Stimulated activated memory B cell treated with anti-CD40 and anti-IgM and Interleukin-4, amounts not matched to agents 10 μg/mL and 1 μg/mL and 100 μg/mL, for 72 hours (primary cell): Measurements from ENCODE around the gene GLUL.

Source experiments
- ATAC-seq: fragments of 150-1000 bp; cut with Tn5 transposase; 2 replicates; pipeline ENCODE4 v1.10.0; 2021
- H3K27ac Mint-ChIP-seq: one replicate; pipeline ENCODE4 v1.8.0; 2022; ENCODE audit warnings: mild to moderate bottlenecking, mixed read lengths
- H3K27me3 Mint-ChIP-seq: one replicate; pipeline ENCODE4 v1.8.0; 2022; ENCODE audit warnings: mixed read lengths
- H3K36me3 Mint-ChIP-seq: one replicate; pipeline ENCODE4 v1.8.0; 2022; ENCODE audit warnings: mixed read lengths
- H3K4me1 Mint-ChIP-seq: one replicate; pipeline ENCODE4 v1.8.0; 2022; ENCODE audit warnings: mixed read lengths
- H3K4me3 Mint-ChIP-seq: one replicate; pipeline ENCODE4 v1.8.0; 2022; ENCODE audit warnings: mild to moderate bottlenecking, moderate library complexity, mixed read lengths
- H3K9me3 Mint-ChIP-seq: one replicate; pipeline ENCODE4 v1.8.0; 2022; ENCODE audit warnings: mixed read lengths

Gene GLUL

GRCh38 chr1:182406012-182406411 lies 14.4 kb upstream of the GLUL start:
- Mint-ChIP-seq H3K27ac (no peak overlapping the region), H3K36me3 (peaks cover 5% of the 10 kb centered on the region), H3K27me3 (peaks cover 34% of the 10 kb centered on the region), H3K9me3 (peaks cover 5% of the 10 kb centered on the region), H3K4me1 (no peaks in the 10 kb centered on the region), H3K4me3 (no peak overlapping the region)
- no peak for ATAC-seq

GRCh38 chr1:182405578-182405977 lies 14.0 kb upstream of the GLUL start:
- Mint-ChIP-seq H3K4me1 (no peaks in the 10 kb centered on the region), H3K4me3 (no peak overlapping the region), H3K27me3 (peaks cover 34% of the 10 kb centered on the region), H3K9me3 (peaks cover 5% of the 10 kb centered on the region), H3K27ac (no peak overlapping the region), H3K36me3 (peaks cover 5% of the 10 kb centered on the region)
- ATAC-seq, result no peak

- Mint-ChIP-seq H3K36me3 (peaks cover 5% of the 10 kb centered on the region), H3K27ac (no peak overlapping the region), H3K27me3 (peaks cover 34% of the 10 kb centered on the region), H3K4me1 (no peaks in the 10 kb centered on the region), H3K4me3 (no peak overlapping the region), H3K9me3 (peaks cover 5% of the 10 kb centered on the region)
- ATAC-seq, result no peak
Measured at GRCh38 chr1:182404781-182405180, 13.2 kb upstream of the GLUL start.

DNA sequence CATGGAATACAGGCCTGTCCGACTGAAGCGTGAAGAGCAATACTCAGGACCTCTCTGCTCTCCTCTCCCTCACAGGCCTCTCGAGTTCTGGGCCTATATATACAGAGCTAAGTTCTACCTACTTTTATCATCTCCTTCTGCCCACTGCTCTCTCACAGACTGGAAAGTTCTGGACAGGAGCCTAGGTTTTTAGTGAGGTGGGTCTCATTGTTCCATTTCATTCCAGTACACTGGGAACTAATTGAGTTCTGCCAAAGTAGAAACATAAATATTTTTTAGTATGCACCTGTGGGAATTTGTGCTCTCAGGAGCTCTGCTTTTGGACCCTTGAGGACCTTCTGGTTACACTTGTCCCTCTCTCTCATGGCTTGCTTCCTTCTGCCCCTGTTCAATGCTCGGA lies 9.0 kb upstream of the GLUL start, which contains the start of gene TEDDM1:
Gene TEDDM1, minus strand, starts transcription at position 101 of the 400 bp plus-strand sequence. CDS start 182 bp downstream, outside the sequence.
- H3K9me3 Mint-ChIP-seq, result peaks cover 3% of the 10 kb centered on the region
- H3K36me3 Mint-ChIP-seq, result peaks cover 3% of the 10 kb centered on the region
- ATAC-seq, result peak; percentile 20
- no peak within 1 kb of the TSS for H3K4me3 Mint-ChIP-seq
- peaks cover 39% of the 10 kb centered on the region for H3K27me3 Mint-ChIP-seq
- peaks cover 4% of the 10 kb centered on the region for H3K4me1 Mint-ChIP-seq
- H3K27ac Mint-ChIP-seq, result no peak within 1 kb of the TSS

- Mint-ChIP-seq H3K36me3 (no peaks in the 10 kb centered on the region), H3K27me3 (peaks cover 34% of the 10 kb centered on the region), H3K27ac (no peak overlapping the region), H3K4me1 (peaks cover 11% of the 10 kb centered on the region), H3K9me3 (no peaks in the 10 kb centered on the region), H3K4me3 (no peak overlapping the region)
- no peak for ATAC-seq
Measured at GRCh38 chr1:182397653-182398393, 6.2 kb upstream of the GLUL start.

- Mint-ChIP-seq H3K4me3 (no peak overlapping the region), H3K36me3 (no peaks in the 10 kb centered on the region), H3K27me3 (peaks cover 45% of the 10 kb centered on the region), H3K9me3 (no peaks in the 10 kb centered on the region), H3K4me1 (peaks cover 23% of the 10 kb centered on the region), H3K27ac (no peak overlapping the region)
- no peak for ATAC-seq
Measured at GRCh38 chr1:182395906-182396305, 4.3 kb upstream of the GLUL start.

- no peaks in the 10 kb centered on the region for H3K9me3 Mint-ChIP-seq
- H3K27ac Mint-ChIP-seq, result no peak overlapping the region
- ATAC-seq, result no peak
- H3K4me3 Mint-ChIP-seq, result no peak overlapping the region
- H3K36me3 Mint-ChIP-seq, result no peaks in the 10 kb centered on the region
- peaks cover 39% of the 10 kb centered on the region for H3K4me1 Mint-ChIP-seq
- H3K27me3 Mint-ChIP-seq, result peaks cover 60% of the 10 kb centered on the region
Measured at GRCh38 chr1:182394055-182394775, 2.6 kb upstream of the GLUL start.

DNA sequence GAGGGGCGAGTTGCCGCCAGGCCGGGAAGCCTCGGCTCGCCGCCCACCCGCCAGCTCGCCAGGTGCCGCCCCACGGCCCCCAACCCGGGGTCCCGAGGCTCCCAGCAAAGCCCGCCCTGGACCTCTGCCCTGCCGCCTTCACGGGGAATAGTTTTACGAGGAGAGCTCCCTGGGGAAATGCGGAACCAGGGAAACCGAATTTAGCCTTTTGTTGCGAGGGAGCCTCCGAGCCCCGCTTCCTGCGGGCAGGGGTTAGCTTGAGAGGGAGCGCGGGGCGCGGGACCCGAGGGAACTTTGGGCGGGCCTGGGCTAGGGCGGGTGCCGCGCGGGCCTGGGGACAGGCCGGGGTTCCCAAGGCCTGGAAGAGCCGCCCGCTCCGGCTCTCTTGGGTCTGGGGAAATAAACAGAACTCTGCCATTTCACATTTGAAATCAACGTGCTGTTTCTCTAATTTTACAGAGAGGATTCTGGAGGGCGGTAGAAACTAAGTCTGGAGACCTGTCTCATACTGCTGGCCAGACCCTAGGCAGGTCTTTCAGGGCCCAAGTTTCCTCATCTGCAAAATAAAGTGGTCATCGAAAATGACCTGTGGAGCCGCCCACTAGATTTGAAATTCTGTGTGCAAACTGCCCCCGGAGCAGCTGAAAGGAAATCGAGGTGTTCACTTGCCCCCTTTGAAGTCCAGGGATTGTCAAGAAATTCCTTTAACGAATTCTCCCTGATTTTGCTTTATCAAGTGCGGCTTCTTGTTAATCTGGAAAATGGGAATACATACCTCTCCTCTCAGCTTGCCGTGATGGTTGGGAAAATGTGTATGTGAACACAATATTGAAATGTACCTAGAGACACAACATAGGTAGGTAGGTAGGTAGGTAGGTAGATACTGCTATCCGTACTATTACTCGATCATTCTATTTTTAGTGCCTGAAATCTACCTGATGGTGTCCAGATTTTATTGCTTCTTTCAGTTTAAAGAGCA lies 749 bp upstream of the GLUL start:
- H3K4me1 Mint-ChIP-seq, result peaks cover 39% of the 10 kb centered on the region
- H3K27me3 Mint-ChIP-seq, result peaks cover 50% of the 10 kb centered on the region
- H3K9me3 Mint-ChIP-seq, result no peaks in the 10 kb centered on the region
- peak overlapping the region; percentile 93 for H3K27ac Mint-ChIP-seq
- no peaks in the 10 kb centered on the region for H3K36me3 Mint-ChIP-seq
- H3K4me3 Mint-ChIP-seq, result peak overlapping the region; percentile 88
- ATAC-seq, result peak; percentile 14

- ATAC-seq, result no peak
- peak overlapping the region; percentile 88 for H3K4me3 Mint-ChIP-seq
- peaks cover 37% of the 10 kb centered on the region for H3K27me3 Mint-ChIP-seq
- H3K9me3 Mint-ChIP-seq, result no peaks in the 10 kb centered on the region
- H3K4me1 Mint-ChIP-seq, result peaks cover 34% of the 10 kb centered on the region
- H3K36me3 Mint-ChIP-seq, result peaks cover 2% of the 10 kb centered on the region
- peak overlapping the region; percentile 93 for H3K27ac Mint-ChIP-seq
Measured at GRCh38 chr1:182391028-182391361, 595 bp downstream of the GLUL start.

- H3K27me3 Mint-ChIP-seq, result peaks cover 33% of the 10 kb centered on the region
- H3K9me3 Mint-ChIP-seq, result no peaks in the 10 kb centered on the region
- peaks cover 34% of the 10 kb centered on the region for H3K4me1 Mint-ChIP-seq
- H3K4me3 Mint-ChIP-seq, result peak overlapping the region; percentile 88
- peak overlapping the region; percentile 93 for H3K27ac Mint-ChIP-seq
- peaks cover 8% of the 10 kb centered on the region for H3K36me3 Mint-ChIP-seq
- no peak for ATAC-seq
Measured at GRCh38 chr1:182389619-182390047, 2.0 kb downstream of the GLUL start.

DNA sequence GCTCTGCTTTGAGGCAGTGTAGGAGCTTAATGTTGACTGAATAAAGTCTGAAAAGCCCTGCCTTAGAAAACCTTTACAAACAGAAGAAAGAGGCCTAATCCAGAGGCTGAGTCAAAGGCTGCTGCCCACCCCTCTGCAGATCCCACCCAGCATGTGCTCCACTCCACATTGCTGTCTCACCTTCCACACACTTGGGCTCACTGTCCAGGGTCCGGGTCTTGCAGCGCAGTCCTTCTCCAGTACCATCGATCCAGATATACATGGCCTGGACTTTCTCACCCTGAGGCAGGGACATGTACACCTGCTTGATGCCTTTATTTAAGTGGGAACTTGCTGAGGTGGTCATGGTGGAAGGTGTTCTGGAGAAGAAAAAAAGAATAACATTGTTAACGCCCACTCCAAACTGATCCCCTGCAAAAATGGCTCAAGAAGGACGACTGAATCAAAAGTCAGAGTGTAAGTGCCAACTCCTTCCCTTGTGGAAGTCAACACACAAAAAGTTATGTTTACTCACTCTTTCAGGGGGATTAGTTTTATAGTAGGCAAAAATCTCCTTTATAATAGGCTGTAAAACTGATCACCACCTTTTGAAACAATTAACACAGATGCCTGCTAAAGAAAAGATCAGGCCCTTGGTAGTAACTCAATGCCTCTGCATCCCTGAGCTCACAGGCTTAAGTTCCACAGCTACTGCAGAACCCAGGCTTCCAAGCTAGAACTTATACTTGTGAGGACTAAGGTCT lies 3.0 kb downstream of the GLUL start:
- no peak overlapping the region for H3K27ac Mint-ChIP-seq
- no peak for ATAC-seq

GRCh38 chr1:182387566-182387965 lies 4.0 kb downstream of the GLUL start:
- Mint-ChIP-seq H3K4me1 (peaks cover 28% of the 10 kb centered on the region), H3K27ac (no peak overlapping the region), H3K36me3 (peaks cover 8% of the 10 kb centered on the region), H3K27me3 (peaks cover 26% of the 10 kb centered on the region), H3K9me3 (no peaks in the 10 kb centered on the region), H3K4me3 (no peak overlapping the region)
- no peak for ATAC-seq

More for the DNA sequence above, 3.0 kb downstream of the GLUL start:
- Mint-ChIP-seq H3K9me3 (no peaks in the 10 kb centered on the region), H3K27me3 (peaks cover 33% of the 10 kb centered on the region), H3K36me3 (peaks cover 8% of the 10 kb centered on the region), H3K4me3 (no peak overlapping the region), H3K4me1 (peaks cover 28% of the 10 kb centered on the region)

GRCh38 chr1:182386980-182387379 lies 4.6 kb downstream of the GLUL start:
- H3K4me3 Mint-ChIP-seq, result no peak overlapping the region
- no peak for ATAC-seq
- H3K27me3 Mint-ChIP-seq, result peaks cover 24% of the 10 kb centered on the region
- no peaks in the 10 kb centered on the region for H3K9me3 Mint-ChIP-seq
- H3K27ac Mint-ChIP-seq, result no peak overlapping the region
- H3K36me3 Mint-ChIP-seq, result peaks cover 8% of the 10 kb centered on the region
- H3K4me1 Mint-ChIP-seq, result peaks cover 26% of the 10 kb centered on the region
